Posterior cingulate gyrus (tissue), 11 donors: Measurements from ENCODE around the gene NPLOC4.
A peak's percentile ranks its signal among the peaks of the same experiment; 100 is the strongest.

Experiments used
- DNase-seq, 10 donors: peaks; one replicate each; pipeline versions ENCODE4 v3.0.0 to v3.0.0-alpha.2; 2020 to 2021; ENCODE audit warnings: mixed read lengths in 3 of 10
- intact Hi-C: fragments of 100-400 bp; cut with DNase I; formaldehyde crosslinking; loops from one replicate; pipeline ENCODE4 v1.15.1; 2023

NPLOC4 gene

GRCh38 chr17:81514489-81514738 lies 122.5 kb downstream of the NPLOC4 start:
- no peak for DNase-seq
- intact Hi-C loops, result loop anchor here (5.0 kb wide), 1 partner anchor 38 kb away; the partner anchor contains the start of gene FAAP100

- DNase-seq, result peak; percentile 33 to 93 (median 58)
- intact Hi-C loops, result loop anchor here (5.0 kb wide), 1 partner anchor 38 kb away; the partner anchor contains the start of gene FAAP100
Measured at GRCh38 chr17:81513753-81514488, 123.0 kb downstream of the NPLOC4 start.

GRCh38 chr17:81513372-81513752 lies 123.5 kb downstream of the NPLOC4 start:
- peak in 8 of 10 donors; percentile 45 to 94 (median 59) for DNase-seq
- intact Hi-C loops, result loop anchor here (5.0 kb wide), 1 partner anchor 39 kb away; the partner anchor contains the start of gene FAAP100

- DNase-seq, result peak; percentile 82 to 99 (median 92)
- intact Hi-C loops, result loop anchor here (5.0 kb wide), 1 partner anchor 40 kb away; the partner anchor contains the start of gene FAAP100
Measured at GRCh38 chr17:81512562-81513371, 124.1 kb downstream of the NPLOC4 start, which contains the start of gene ACTG1. TSS of gene ACTG1 (minus strand) at chr17:81512799. CDS start at chr17:81512354, 445 bp downstream.

- peak in 3 of 10 donors; percentile 67 to 86 (median 78) for DNase-seq
- intact Hi-C loops, result loop anchor here (5.0 kb wide), 1 partner anchor 40 kb away; the partner anchor contains the start of gene FAAP100
Measured at GRCh38 chr17:81511804-81512561, 124.9 kb downstream of the NPLOC4 start.

- no peak for DNase-seq
- intact Hi-C loops, result loop anchor here (5.0 kb wide), 1 partner anchor 41 kb away; the partner anchor contains the start of gene FAAP100
Measured at GRCh38 chr17:81511554-81511803, 125.4 kb downstream of the NPLOC4 start.

- intact Hi-C loops, result loop anchor here (5.0 kb wide), 1 partner anchor 41 kb away; the partner anchor contains the start of gene FAAP100
Measured at GRCh38 chr17:81510785-81511553, 125.9 kb downstream of the NPLOC4 start.

GRCh38 chr17:81509972-81510784 lies 126.7 kb downstream of the NPLOC4 start:
- DNase-seq, result peak in 2 of 10 donors; percentile 14 to 47
- intact Hi-C loops, result loop anchor here (5.0 kb wide), 1 partner anchor 42 kb away; the partner anchor contains the start of gene FAAP100

More at GRCh38 chr17:81510785-81511553, 125.9 kb downstream of the NPLOC4 start:
- DNase-seq, result peak in 3 of 10 donors; percentile 69 to 87 (median 83)

- DNase-seq, result peak in 3 of 10 donors; percentile 20 to 49 (median 48)
- intact Hi-C loops, result no loop called here
Measured at GRCh38 chr17:81509207-81509971, 127.5 kb downstream of the NPLOC4 start.

GRCh38 chr17:81508639-81509206 lies 128.2 kb downstream of the NPLOC4 start:
- peak in 3 of 10 donors; percentile 16 to 78 (median 54) for DNase-seq
- intact Hi-C loops, result no loop called here
